ENCODE results near the gene BACH1. TPM values are rescaled to one million over a fixed set of nuclear protein-coding genes. Genes with fewer than 3 reads are reported as not detected.

BACH1 gene
- total RNA-seq, 2 experiments from 2014 or later: 27.3 to 28.2 TPM

GRCh38 chr21:29316029-29316742, 17.5 kb downstream of the BACH1 start:
- DNase-seq (no peak), ATAC-seq (no peak)
- no peak for TF ChIP-seq CTCF (IDR thresholded peaks at IDR 0.05)
- H3K9me3 Mint-ChIP-seq: peaks cover 4% of the 10 kb centered on the region
- POLR2A ChIA-PET: interaction anchor here (0.6 to 2.1 kb wide), 3 partner anchors 17 to 216 kb away, joined by 3 to 6 read pairs (median 3); partner anchors contain the start of gene BACH1
- H3K27me3 Mint-ChIP-seq: no peaks in the 10 kb centered on the region
- H3K27ac Mint-ChIP-seq: no peak overlapping the region
- peaks cover 65% of the 10 kb centered on the region for H3K4me1 Mint-ChIP-seq (ENCODE audit: low read depth)
- CTCF ChIA-PET: interaction anchor here (0.7 to 1.3 kb wide), 2 partner anchors 17 to 19 kb away, joined by 3 to 4 read pairs; partner anchors contain the start of gene BACH1
- intact Hi-C loops (cut with micrococcal nuclease): no loop called here
- H3K36me3 Mint-ChIP-seq (ENCODE audit: low read depth): peaks cover 20% of the 10 kb centered on the region
- H3K4me3 Mint-ChIP-seq: no peak overlapping the region

- Mint-ChIP-seq H3K27me3 (no peaks in the 10 kb centered on the region), H3K36me3 (ENCODE audit: low read depth) (peaks cover 25% of the 10 kb centered on the region), H3K27ac (no peak overlapping the region), H3K9me3 (peaks cover 5% of the 10 kb centered on the region), H3K4me1 (ENCODE audit: low read depth) (peaks cover 60% of the 10 kb centered on the region), H3K4me3 (no peak overlapping the region)
- DNase-seq (no peak), ATAC-seq (no peak)
- intact Hi-C loops (cut with micrococcal nuclease): no loop called here
- CTCF ChIA-PET: interaction anchor here (1.3 kb wide), 1 partner anchor 17 kb away, joined by 4 read pairs; the partner anchor contains the start of gene BACH1
- POLR2A ChIA-PET: interaction anchor here (0.6 to 2.1 kb wide), 2 partner anchors 17 to 216 kb away, joined by 3 to 6 read pairs; partner anchors contain the start of gene BACH1
- no peak for TF ChIP-seq CTCF (IDR thresholded peaks at IDR 0.05)
Observed at GRCh38 chr21:29316806-29317205, 18.1 kb downstream of the BACH1 start.

GRCh38 chr21:29318354-29318753, 19.6 kb downstream of the BACH1 start:
- ChIA-PET CTCF (interaction anchor here (1.0 to 1.6 kb wide), 3 partner anchors 11 to 33 kb away, joined by 3 read pairs; no protein-coding TSS in a partner anchor), POLR2A (interaction anchor here (1.2 kb wide), 1 partner anchor 13 kb away, joined by 3 read pairs; no protein-coding TSS in a partner anchor)
- Mint-ChIP-seq H3K4me1 (ENCODE audit: low read depth) (peaks cover 47% of the 10 kb centered on the region), H3K27ac (no peak overlapping the region), H3K4me3 (no peak overlapping the region), H3K36me3 (ENCODE audit: low read depth) (peaks cover 31% of the 10 kb centered on the region), H3K9me3 (peaks cover 5% of the 10 kb centered on the region), H3K27me3 (no peaks in the 10 kb centered on the region)
- intact Hi-C loops (cut with micrococcal nuclease): no loop called here
- DNase-seq (no peak), ATAC-seq (no peak)
- TF ChIP-seq CTCF (IDR thresholded peaks at IDR 0.05): no peak

- ChIA-PET POLR2A (no interaction called here), CTCF (no interaction called here)
- DNase-seq (no peak), ATAC-seq (no peak)
- Mint-ChIP-seq H3K4me1 (ENCODE audit: low read depth) (peaks cover 32% of the 10 kb centered on the region), H3K36me3 (ENCODE audit: low read depth) (peaks cover 39% of the 10 kb centered on the region), H3K4me3 (no peak overlapping the region), H3K27me3 (no peaks in the 10 kb centered on the region), H3K9me3 (peaks cover 5% of the 10 kb centered on the region), H3K27ac (no peak overlapping the region)
- TF ChIP-seq CTCF (IDR thresholded peaks at IDR 0.05): no peak
- intact Hi-C loops (cut with micrococcal nuclease): no loop called here
Observed at GRCh38 chr21:29320031-29320430, 21.3 kb downstream of the BACH1 start.

- CTCF ChIA-PET: no interaction called here
- intact Hi-C loops (cut with micrococcal nuclease): no loop called here
Observed at GRCh38 chr21:29321217-29321616, 22.5 kb downstream of the BACH1 start.

More at GRCh38 chr21:29321217-29321616, 22.5 kb downstream of the BACH1 start:
- Mint-ChIP-seq H3K27me3 (no peaks in the 10 kb centered on the region), H3K4me1 (ENCODE audit: low read depth) (peaks cover 28% of the 10 kb centered on the region), H3K36me3 (ENCODE audit: low read depth) (peaks cover 44% of the 10 kb centered on the region), H3K27ac (no peak overlapping the region), H3K4me3 (no peak overlapping the region), H3K9me3 (peaks cover 5% of the 10 kb centered on the region)
- POLR2A ChIA-PET: interaction anchor here (1.6 kb wide), 1 partner anchor 19 kb away, joined by 3 read pairs; no protein-coding TSS in a partner anchor
- no peak for DNase-seq
- no peak for TF ChIP-seq CTCF (IDR thresholded peaks at IDR 0.05)
- ATAC-seq: no peak
